HL-60 (cell line): ENCODE results near the gene CPA2.

ENCODE experiments used
- DNase-seq, 2 experiments: peaks; one replicate each; pipeline ENCODE4 v3.0.0-alpha.2; 2010 to 2020; ENCODE audit warnings: low read depth in 1 of 2, low spot score in 1 of 2
- H3K27ac ChIP-seq: fragments of 250-450 bp; sonication (Bioruptor Pico); replicated peaks from 2 replicates; pipeline ENCODE4 v1.5.1; 2020; ENCODE audit warnings: mild to moderate bottlenecking, moderate library complexity
- H3K27me3 ChIP-seq: fragments of 250-450 bp; sonication (Bioruptor Pico); 2 replicates; pipeline ENCODE4 v1.5.1; 2021; ENCODE audit warnings: mild to moderate bottlenecking, moderate library complexity; ENCODE audit not compliant: insufficient read depth, poor library complexity, severe bottlenecking
- H3K4me3 ChIP-seq: replicated peaks from 2 replicates; pipeline ENCODE4 v1.5.1; 2011; ENCODE audit warnings: mild to moderate bottlenecking, control low read depth, low read length; ENCODE audit not compliant: insufficient read depth
- GABPA ChIP-seq: IDR thresholded peaks from 2 replicates; pipeline ENCODE4 v1.6.1; 2012; ENCODE audit warnings: low read depth
- POLR2AphosphoS5 ChIP-seq: IDR thresholded peaks from 2 replicates; pipeline ENCODE4 v1.6.1; 2012; ENCODE audit warnings: low read depth
- SPI1 ChIP-seq: IDR thresholded peaks from 2 replicates; pipeline ENCODE4 v1.6.1; 2012; ENCODE audit warnings: low read depth, mild to moderate bottlenecking, borderline replicate concordance
- TF ChIP-seq, protein P1 (sequence below): IDR thresholded peaks from 2 replicates; pipeline ENCODE4 v1.6.1; 2012; ENCODE audit warnings: low read depth; ENCODE audit not compliant: insufficient replicate concordance
- TF ChIP-seq, protein P2 (sequence below): IDR thresholded peaks from one replicate; pipeline ENCODE4 v1.5.1; 2011; ENCODE audit warnings: low read length, control low read depth, inconsistent platforms; ENCODE audit not compliant: insufficient read depth

CPA2 gene

DNA sequence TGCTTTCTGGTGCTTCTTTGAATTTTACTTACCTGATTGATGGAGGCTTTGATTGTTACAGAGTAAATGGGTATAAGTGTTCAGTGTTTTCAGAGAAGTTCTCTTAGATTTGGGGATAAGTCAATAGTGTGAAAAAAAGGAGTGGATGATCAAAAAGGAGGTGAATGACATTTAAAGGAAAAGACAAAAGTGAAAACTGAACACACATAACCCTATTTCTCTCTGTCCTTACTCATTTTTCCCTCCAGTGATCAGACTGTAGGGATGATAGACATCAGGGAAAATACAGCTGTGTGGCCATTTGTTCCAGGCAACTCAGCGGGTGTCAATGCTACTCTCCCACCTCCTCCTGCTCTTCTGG, 278 bp downstream of the CPA2 start:
- TF ChIP-seq, protein P1, sequence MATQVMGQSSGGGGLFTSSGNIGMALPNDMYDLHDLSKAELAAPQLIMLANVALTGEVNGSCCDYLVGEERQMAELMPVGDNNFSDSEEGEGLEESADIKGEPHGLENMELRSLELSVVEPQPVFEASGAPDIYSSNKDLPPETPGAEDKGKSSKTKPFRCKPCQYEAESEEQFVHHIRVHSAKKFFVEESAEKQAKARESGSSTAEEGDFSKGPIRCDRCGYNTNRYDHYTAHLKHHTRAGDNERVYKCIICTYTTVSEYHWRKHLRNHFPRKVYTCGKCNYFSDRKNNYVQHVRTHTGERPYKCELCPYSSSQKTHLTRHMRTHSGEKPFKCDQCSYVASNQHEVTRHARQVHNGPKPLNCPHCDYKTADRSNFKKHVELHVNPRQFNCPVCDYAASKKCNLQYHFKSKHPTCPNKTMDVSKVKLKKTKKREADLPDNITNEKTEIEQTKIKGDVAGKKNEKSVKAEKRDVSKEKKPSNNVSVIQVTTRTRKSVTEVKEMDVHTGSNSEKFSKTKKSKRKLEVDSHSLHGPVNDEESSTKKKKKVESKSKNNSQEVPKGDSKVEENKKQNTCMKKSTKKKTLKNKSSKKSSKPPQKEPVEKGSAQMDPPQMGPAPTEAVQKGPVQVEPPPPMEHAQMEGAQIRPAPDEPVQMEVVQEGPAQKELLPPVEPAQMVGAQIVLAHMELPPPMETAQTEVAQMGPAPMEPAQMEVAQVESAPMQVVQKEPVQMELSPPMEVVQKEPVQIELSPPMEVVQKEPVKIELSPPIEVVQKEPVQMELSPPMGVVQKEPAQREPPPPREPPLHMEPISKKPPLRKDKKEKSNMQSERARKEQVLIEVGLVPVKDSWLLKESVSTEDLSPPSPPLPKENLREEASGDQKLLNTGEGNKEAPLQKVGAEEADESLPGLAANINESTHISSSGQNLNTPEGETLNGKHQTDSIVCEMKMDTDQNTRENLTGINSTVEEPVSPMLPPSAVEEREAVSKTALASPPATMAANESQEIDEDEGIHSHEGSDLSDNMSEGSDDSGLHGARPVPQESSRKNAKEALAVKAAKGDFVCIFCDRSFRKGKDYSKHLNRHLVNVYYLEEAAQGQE = no peak
- TF ChIP-seq POLR2AphosphoS5 (no peak), GABPA (no peak), SPI1 (no peak)
- TF ChIP-seq, protein P2, sequence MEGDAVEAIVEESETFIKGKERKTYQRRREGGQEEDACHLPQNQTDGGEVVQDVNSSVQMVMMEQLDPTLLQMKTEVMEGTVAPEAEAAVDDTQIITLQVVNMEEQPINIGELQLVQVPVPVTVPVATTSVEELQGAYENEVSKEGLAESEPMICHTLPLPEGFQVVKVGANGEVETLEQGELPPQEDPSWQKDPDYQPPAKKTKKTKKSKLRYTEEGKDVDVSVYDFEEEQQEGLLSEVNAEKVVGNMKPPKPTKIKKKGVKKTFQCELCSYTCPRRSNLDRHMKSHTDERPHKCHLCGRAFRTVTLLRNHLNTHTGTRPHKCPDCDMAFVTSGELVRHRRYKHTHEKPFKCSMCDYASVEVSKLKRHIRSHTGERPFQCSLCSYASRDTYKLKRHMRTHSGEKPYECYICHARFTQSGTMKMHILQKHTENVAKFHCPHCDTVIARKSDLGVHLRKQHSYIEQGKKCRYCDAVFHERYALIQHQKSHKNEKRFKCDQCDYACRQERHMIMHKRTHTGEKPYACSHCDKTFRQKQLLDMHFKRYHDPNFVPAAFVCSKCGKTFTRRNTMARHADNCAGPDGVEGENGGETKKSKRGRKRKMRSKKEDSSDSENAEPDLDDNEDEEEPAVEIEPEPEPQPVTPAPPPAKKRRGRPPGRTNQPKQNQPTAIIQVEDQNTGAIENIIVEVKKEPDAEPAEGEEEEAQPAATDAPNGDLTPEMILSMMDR = no peak
- DNase-seq = no peak
- no peak overlapping the region for H3K27ac ChIP-seq
- no peak overlapping the region for H3K4me3 ChIP-seq
- H3K27me3 ChIP-seq = no peaks in the 10 kb centered on the region

DNA sequence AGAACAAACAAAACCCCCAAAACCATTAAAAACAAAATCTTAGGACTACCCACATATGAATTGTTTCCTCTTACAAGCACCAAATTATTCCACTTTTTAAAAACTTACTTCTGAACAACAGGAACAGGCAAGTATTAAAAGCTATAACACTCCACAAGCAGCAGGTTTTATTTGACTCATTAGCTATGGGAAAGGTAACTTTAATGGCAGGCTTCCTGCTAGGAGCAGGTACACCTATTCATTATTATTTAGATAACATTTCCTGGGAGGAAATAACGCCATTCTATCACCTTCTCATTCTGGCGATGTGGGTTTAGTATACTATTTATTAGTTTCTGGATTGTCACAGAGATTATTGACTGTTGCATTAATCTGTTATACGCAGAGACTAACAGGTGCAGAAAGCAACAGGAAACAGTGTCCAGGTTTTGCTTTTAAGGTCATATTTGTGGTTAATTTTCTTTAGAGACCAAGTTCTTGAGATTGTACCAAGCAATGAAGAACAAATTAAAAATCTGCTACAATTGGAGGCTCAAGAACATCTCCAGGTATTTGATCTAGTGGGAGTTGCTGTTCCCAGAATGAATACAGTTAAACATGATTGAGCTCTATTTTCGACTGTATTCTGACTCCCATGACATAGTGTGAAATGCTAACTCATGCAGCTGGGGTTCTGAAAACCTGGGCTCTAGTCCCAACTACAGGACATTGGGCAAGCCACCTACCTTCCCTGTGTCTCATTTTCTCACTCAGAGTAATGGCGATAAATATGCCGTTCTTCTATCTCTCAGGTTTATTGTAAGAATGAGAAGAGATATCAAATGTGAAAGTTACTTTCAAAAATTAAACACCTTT, 2.0 kb downstream of the CPA2 start:
- no peak for DNase-seq

DNA sequence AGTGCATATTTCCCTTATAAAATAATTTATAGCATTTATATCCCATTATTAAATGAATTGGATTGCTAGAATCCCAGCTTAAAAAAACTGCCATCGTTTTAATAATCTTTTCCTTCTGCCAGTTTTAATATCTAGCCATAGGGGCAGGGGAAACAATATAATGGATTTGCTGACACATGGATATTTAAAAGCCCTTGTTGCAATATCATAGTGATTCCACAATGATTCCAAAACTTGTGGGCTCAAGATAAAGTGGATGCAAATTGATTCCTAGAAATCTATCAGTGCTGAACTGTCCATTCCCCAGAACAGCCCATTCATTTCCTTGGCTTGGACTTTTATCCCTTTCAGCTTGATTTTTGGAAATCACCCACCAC, 2.6 kb downstream of the CPA2 start:
- Histone ChIP-seq H3K27me3 (peaks cover 1% of the 10 kb centered on the region), H3K27ac (no peak overlapping the region), H3K4me3 (no peak overlapping the region)
- TF ChIP-seq POLR2AphosphoS5 (no peak), SPI1 (no peak), GABPA (no peak)
- TF ChIP-seq, protein P1 = no peak
- TF ChIP-seq, protein P2 = no peak
- DNase-seq = no peak

More for the DNA sequence above, 2.0 kb downstream of the CPA2 start:
- TF ChIP-seq POLR2AphosphoS5 (no peak), GABPA (no peak), SPI1 (no peak)
- TF ChIP-seq, protein P1 = no peak
- TF ChIP-seq, protein P2 = no peak
- no peak overlapping the region for H3K27ac ChIP-seq
- no peak overlapping the region for H3K4me3 ChIP-seq
- no peaks in the 10 kb centered on the region for H3K27me3 ChIP-seq
